Measurements from ENCODE around the gene GRPEL1.

GRPEL1 gene

GRCh38 chr4:7043284-7044136 is 24.4 kb downstream of the GRPEL1 start, which contains the start of gene TADA2B:
Gene TADA2B, plus strand, starts transcription at chr4:7043372. Its CDS starts 208 bp downstream, at chr4:7043580.
- no peak for DNase-seq

- peak; percentile 87 for DNase-seq
Measured at GRCh38 chr4:7042503-7043283, 25.2 kb downstream of the GRPEL1 start.

- no peak for DNase-seq
Measured at GRCh38 chr4:7041801-7042502, 25.9 kb downstream of the GRPEL1 start.

- no peak for DNase-seq
Measured at GRCh38 chr4:7041246-7041645, 26.6 kb downstream of the GRPEL1 start.

- no peak for DNase-seq
Measured at GRCh38 chr4:7040765-7041164, 27.1 kb downstream of the GRPEL1 start.

GRCh38 chr4:7037425-7037824 is 30.4 kb downstream of the GRPEL1 start:
- no peak for DNase-seq

GRCh38 chr4:7034262-7035081 is 33.4 kb downstream of the GRPEL1 start:
- DNase-seq: no peak

GRCh38 chr4:7032596-7032995 is 35.3 kb downstream of the GRPEL1 start:
- no peak for DNase-seq

- no peak for DNase-seq
Measured at GRCh38 chr4:7031558-7032449, 36.1 kb downstream of the GRPEL1 start.

GRCh38 chr4:7030856-7031255 is 37.0 kb downstream of the GRPEL1 start:
- DNase-seq: no peak

GRCh38 chr4:7029921-7030320 is 37.9 kb downstream of the GRPEL1 start:
- DNase-seq: no peak

GRCh38 chr4:7029212-7029611 is 38.7 kb downstream of the GRPEL1 start:
- DNase-seq: no peak

GRCh38 chr4:7027913-7028312 is 40.0 kb downstream of the GRPEL1 start:
- DNase-seq: no peak

- no peak for DNase-seq
Measured at GRCh38 chr4:7027284-7027683, 40.6 kb downstream of the GRPEL1 start.

GRCh38 chr4:7026107-7026506 is 41.8 kb downstream of the GRPEL1 start:
- no peak for DNase-seq

- DNase-seq: no peak
Measured at GRCh38 chr4:7025040-7025602, 42.7 kb downstream of the GRPEL1 start.

GRCh38 chr4:7024336-7024890 is 43.5 kb downstream of the GRPEL1 start:
- no peak for DNase-seq

GRCh38 chr4:7023901-7024300 is 44.0 kb downstream of the GRPEL1 start:
- no peak for DNase-seq

GRCh38 chr4:7023486-7023885 is 44.4 kb downstream of the GRPEL1 start:
- DNase-seq: no peak

GRCh38 chr4:7021930-7022664 is 45.8 kb downstream of the GRPEL1 start:
- DNase-seq: no peak

Measured in NCI-H1048 (cell line).